Hepatocyte (in vitro differentiated cells): ENCODE measurements around the gene SDF2.

Experiments used
- CTCF ChIP-seq: fragments of 200-600 bp; sonication (generic); IDR thresholded peaks from 2 replicates; pipeline ENCODE4 v1.5.1; 2016; ENCODE audit warnings: antibody characterized with exemption, mild to moderate bottlenecking; ENCODE audit not compliant: poor library complexity
- EZH2 ChIP-seq: fragments of 200-600 bp; sonication (generic); IDR thresholded peaks from 2 replicates; pipeline ENCODE4 v1.6.1; 2016; ENCODE audit warnings: antibody characterized with exemption, mild to moderate bottlenecking, borderline replicate concordance
- EZH2phosphoT487 ChIP-seq: fragments of 200-600 bp; sonication (generic); IDR thresholded peaks from one replicate; pipeline ENCODE4 v1.6.1; 2018; ENCODE audit warnings: antibody characterized with exemption, mild to moderate bottlenecking, low read depth, moderate library complexity; ENCODE audit not compliant: unreplicated experiment, severe bottlenecking

GRCh38 chr17:28655160-28655559 is 6.5 kb downstream of the SDF2 start:
- TF ChIP-seq CTCF (no peak), EZH2 (no peak), EZH2phosphoT487 (no peak)
